IMR-90 (cell line): ENCODE data around the gene UBE3B. TPM values are rescaled to one million over a fixed set of nuclear protein-coding genes. Genes with fewer than 3 reads are reported as not detected.

Experiments
- ATAC-seq: fragments of 200-7000 bp; cut with Tn5 transposase; 2 replicates; pipeline ENCODE4 v1.9.1; 2020; ENCODE audit warnings: low read depth, mild to moderate bottlenecking, moderate library complexity
- BruUV-seq: library from RNA; stranded (reverse); fragments of 400-500 nt; replicated peaks from 2 replicates; lab custom pipeline; 2021; lab: Mats Ljungman, UMichigan
- CTCF ChIA-PET: fragments of 300-600 bp; formaldehyde crosslinking; extraction: SDS; loops from one replicate; lab custom pipeline; 2021; ENCODE audit warnings: antibody characterized with exemption; lab: Yijun Ruan, JAX
- POLR2A ChIA-PET: fragments of 300-600 bp; sonication (Branson Sonifier 250); formaldehyde crosslinking; loops from one replicate; lab custom pipeline; 2022; ENCODE audit warnings: antibody characterized with exemption; ENCODE audit not compliant: unreplicated experiment; lab: Charles Lee
- DNase-seq: peaks from one replicate; pipeline ENCODE4 v3.0.0; 2013
- H2AFZ ChIP-seq: replicated peaks from 2 replicates; pipeline ENCODE3; 2013; ENCODE audit warnings: low read length, mild to moderate bottlenecking; ENCODE audit not compliant: poor library complexity
- H2AK5ac ChIP-seq: 2 replicates; pipeline ENCODE4 v1.6.1; 2013; ENCODE audit warnings: low read depth, low read length, inconsistent platforms
- H2AK9ac ChIP-seq: replicated peaks from 2 replicates; pipeline ENCODE3; 2013; ENCODE audit warnings: mild to moderate bottlenecking, low read depth, low read length, moderate library complexity; ENCODE audit not compliant: poor library complexity
- H2BK120ac ChIP-seq: 2 replicates; pipeline ENCODE4 v1.6.1; 2013; ENCODE audit warnings: low read depth, low read length, inconsistent platforms
- H2BK15ac ChIP-seq: 3 replicates; pipeline ENCODE4 v1.6.1; 2013; ENCODE audit warnings: low read depth, low read length, inconsistent platforms
- H2BK20ac ChIP-seq: 2 replicates; pipeline ENCODE4 v1.6.1; 2013; ENCODE audit warnings: low read depth, mild to moderate bottlenecking, inconsistent platforms, low read length, moderate library complexity
- H2BK5ac ChIP-seq: 2 replicates; pipeline ENCODE4 v1.6.1; 2013; ENCODE audit warnings: mild to moderate bottlenecking, low read depth, low read length, inconsistent platforms; ENCODE audit not compliant: poor library complexity, severe bottlenecking
- H3K14ac ChIP-seq: replicated peaks from 2 replicates; pipeline ENCODE4 v1.6.1; 2013; ENCODE audit warnings: low read depth, low read length, inconsistent platforms
- H3K18ac ChIP-seq: 2 replicates; pipeline ENCODE4 v1.6.1; 2013; ENCODE audit warnings: low read depth, low read length, control low read depth
- H3K23ac ChIP-seq: 2 replicates; pipeline ENCODE4 v1.6.1; 2013; ENCODE audit warnings: low read depth, low read length, inconsistent platforms
- H3K27ac ChIP-seq: 2 replicates; pipeline ENCODE4 v1.5.1; 2013; ENCODE audit warnings: mild to moderate bottlenecking, control low read depth, low read length; ENCODE audit not compliant: insufficient read depth
- H3K27me3 ChIP-seq: 2 replicates; pipeline ENCODE4 v1.6.1; 2013; ENCODE audit warnings: low read length; ENCODE audit not compliant: control insufficient read depth, insufficient read depth
- H3K36me3 ChIP-seq: 2 replicates; pipeline ENCODE4 v1.6.1; 2013; ENCODE audit warnings: low read length, mixed read lengths; ENCODE audit not compliant: control insufficient read depth, insufficient read depth
- H3K4ac ChIP-seq: 2 replicates; pipeline ENCODE4 v1.6.1; 2013; ENCODE audit warnings: low read depth, low read length, inconsistent platforms
- H3K4me1 ChIP-seq: 2 replicates; pipeline ENCODE4 v1.6.1; 2013; ENCODE audit warnings: low read length, mixed read lengths; ENCODE audit not compliant: control insufficient read depth, insufficient read depth
- H3K4me2 ChIP-seq: 2 replicates; pipeline ENCODE4 v1.6.1; 2013; ENCODE audit warnings: low read depth, mild to moderate bottlenecking, control low read depth, low read length, moderate library complexity
- H3K4me3 ChIP-seq: 2 replicates; pipeline ENCODE4 v1.5.1; 2013; ENCODE audit warnings: low read depth, mild to moderate bottlenecking, control low read depth, low read length, moderate library complexity; ENCODE audit not compliant: insufficient read depth
- H3K56ac ChIP-seq: 2 replicates; pipeline ENCODE4 v1.6.1; 2013; ENCODE audit warnings: low read length, inconsistent platforms; ENCODE audit not compliant: insufficient read depth; ENCODE audit errors: extremely low read depth
- H3K79me1 ChIP-seq, 2 experiments: 2 replicates each; pipeline ENCODE4 v1.6.1; 2013; ENCODE audit warnings: low read length in 2 of 2, inconsistent platforms in 1 of 2, low read depth in 1 of 2
- H3K9ac ChIP-seq: 2 replicates; pipeline ENCODE4 v1.6.1; 2013; ENCODE audit warnings: low read depth, low read length, control low read depth
- H3K9me1 ChIP-seq: 2 replicates; pipeline ENCODE4 v1.6.1; 2013; ENCODE audit warnings: low read length, inconsistent platforms; ENCODE audit not compliant: insufficient read depth
- H3K9me3 ChIP-seq: 2 replicates; pipeline ENCODE4 v1.6.1; 2013; ENCODE audit warnings: low read length; ENCODE audit not compliant: control insufficient read depth, insufficient read depth
- H4K20me1 ChIP-seq: 2 replicates; pipeline ENCODE4 v1.6.1; 2013; ENCODE audit warnings: low read length, inconsistent platforms; ENCODE audit not compliant: insufficient read depth
- H4K5ac ChIP-seq: 2 replicates; pipeline ENCODE4 v1.6.1; 2013; ENCODE audit warnings: mild to moderate bottlenecking, low read depth, low read length, control low read depth
- H4K8ac ChIP-seq, 2 experiments: 2 replicates each; pipeline ENCODE4 v1.6.1; 2013; ENCODE audit warnings: low read depth in 2 of 2, low read length in 2 of 2, control low read depth in 1 of 2, inconsistent platforms in 1 of 2
- H4K91ac ChIP-seq: 2 replicates; pipeline ENCODE4 v1.6.1; 2013; ENCODE audit warnings: low read depth, low read length, inconsistent platforms; ENCODE audit not compliant: insufficient read depth
- BHLHE40 ChIP-seq: fragments of 150-350 bp; IDR thresholded peaks from 2 replicates; pipeline ENCODE4 v1.6.1; 2016; ENCODE audit warnings: mild to moderate bottlenecking, low read depth, low read length
- CEBPB ChIP-seq: IDR thresholded peaks from 2 replicates; pipeline ENCODE4 v1.6.1; 2012; ENCODE audit warnings: low read depth, low read length, improper control_type of control experiment
- CHD1 ChIP-seq: IDR thresholded peaks from 2 replicates; pipeline ENCODE4 v1.6.1; 2012; ENCODE audit warnings: low read depth, low read length, improper control_type of control experiment
- FOS ChIP-seq: fragments of 150-350 bp; IDR thresholded peaks from 2 replicates; pipeline ENCODE4 v1.6.1; 2016; ENCODE audit warnings: low read depth, low read length
- MAFK ChIP-seq: IDR thresholded peaks from 2 replicates; pipeline ENCODE4 v1.6.1; 2012; ENCODE audit warnings: low read depth, low read length, improper control_type of control experiment
- MAZ ChIP-seq: IDR thresholded peaks from 2 replicates; pipeline ENCODE4 v1.6.1; 2012; ENCODE audit warnings: low read depth, mild to moderate bottlenecking, low read length, improper control_type of control experiment, moderate library complexity, borderline replicate concordance
- MXI1 ChIP-seq: IDR thresholded peaks from 2 replicates; pipeline ENCODE4 v1.6.1; 2012; ENCODE audit warnings: low read depth, mild to moderate bottlenecking, low read length, moderate library complexity, borderline replicate concordance
- NFE2L2 ChIP-seq: fragments of 150-350 bp; IDR thresholded peaks from 2 replicates; pipeline ENCODE4 v1.6.1; 2016; ENCODE audit warnings: low read depth, mild to moderate bottlenecking, low read length
- POLR2A ChIP-seq: IDR thresholded peaks from 2 replicates; pipeline ENCODE4 v1.6.1; 2012; ENCODE audit warnings: mild to moderate bottlenecking, low read depth, low read length
- RAD21 ChIP-seq: IDR thresholded peaks from 2 replicates; pipeline ENCODE4 v1.6.1; 2012; ENCODE audit warnings: low read length, improper control_type of control experiment
- RCOR1 ChIP-seq: IDR thresholded peaks from 2 replicates; pipeline ENCODE4 v1.6.1; 2012; ENCODE audit warnings: mild to moderate bottlenecking, low read length, improper control_type of control experiment; ENCODE audit not compliant: insufficient replicate concordance
- RFX5 ChIP-seq: IDR thresholded peaks from 2 replicates; pipeline ENCODE4 v1.8.0; 2012; ENCODE audit warnings: low read depth, mild to moderate bottlenecking, low read length, moderate library complexity
- SMC3 ChIP-seq: fragments of 150-350 bp; IDR thresholded peaks from 2 replicates; pipeline ENCODE4 v1.6.1; 2016; ENCODE audit warnings: low read depth, mild to moderate bottlenecking, antibody characterized with exemption, low read length, moderate library complexity
- whole genome bisulfite sequencing, 2 experiments: methylation state at CpG; one replicate each; pipeline versions ENCODE4 v1.1.5 to v1.1.7; 2013; ENCODE audit warnings: missing lambda C conversion rate in 2 of 2; ENCODE audit not compliant: insufficient read length in 1 of 2; ENCODE audit errors: extremely low coverage in 2 of 2; 5-methylcytosine and 5-hydroxymethylcytosine counted together
- dilution Hi-C: fragments of 300-500 bp; cut with HindIII; formaldehyde crosslinking; loops from one replicate; pipeline ENCODE4 v1.14.3; 2018; ENCODE audit warnings: low sequenced_read_pairs; ENCODE audit not compliant: unreplicated experiment
- in situ Hi-C: fragments of 300-500 bp; cut with MboI; formaldehyde crosslinking; loops from 3 replicates; pipeline ENCODE4 v1.14.3; 2019; ENCODE audit warnings: low sequenced_read_pairs, inconsistent platforms, mixed read lengths
- intact Hi-C: fragments of 100-400 bp; cut with micrococcal nuclease; formaldehyde crosslinking; loops from 2 replicates; pipeline ENCODE4 v1.10.0; 2022
- polyA plus RNA-seq, 3 experiments: library from polyadenylated mRNA; depleted of rRNA; stranded (reverse); fragments of >200 nt; gene quantifications; 2 replicates each; pipeline ENCODE4 v1.2.3, GENCODE V29; 2012; ENCODE audit warnings: low replicate concordance in 1 of 3
- total RNA-seq: library from RNA; depleted of rRNA; stranded (reverse); fragments of >200 nt; gene quantifications from 2 replicates; pipeline ENCODE4 v1.2.3, GENCODE V29; 2012
- TF ChIP-seq, protein P1 (sequence below): fragments of 150-350 bp; IDR thresholded peaks from 2 replicates; pipeline ENCODE4 v1.6.1; 2016; ENCODE audit warnings: low read depth, mild to moderate bottlenecking, low read length, moderate library complexity, borderline replicate concordance
- TF ChIP-seq, protein P2 (sequence below): fragments of 150-350 bp; IDR thresholded peaks from 2 replicates; pipeline ENCODE4 v1.6.1; 2017; ENCODE audit warnings: mild to moderate bottlenecking, antibody characterized with exemption, low read length, low read depth
- TF ChIP-seq, protein P3 (sequence below): conservative IDR thresholded peaks from 2 replicates; pipeline ENCODE4 v1.5.1; 2012; ENCODE audit warnings: mild to moderate bottlenecking, low read depth, low read length, improper control_type of control experiment

UBE3B gene
- total and polyA plus RNA-seq, 2 of the 4 experiments (the other 2 are of a cell fraction) = 18.8 to 24.9 TPM

DNA sequence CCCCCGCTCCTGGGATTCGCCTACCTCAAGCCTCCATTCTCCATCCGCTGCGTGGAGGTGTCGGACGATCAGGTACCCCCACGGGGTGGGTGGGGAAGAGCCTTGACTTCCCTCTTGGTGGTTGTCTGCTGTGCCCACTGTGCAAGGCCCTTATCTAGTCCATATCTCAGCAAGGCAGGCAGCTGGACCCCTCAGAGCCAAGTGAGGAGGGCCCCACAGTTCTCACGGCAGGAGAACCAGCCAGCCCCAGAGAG is 56.0 kb downstream of the UBE3B start:
- ATAC-seq = no peak
- DNase-seq = no peak
- Histone ChIP-seq H4K5ac (no peak overlapping the region), H4K91ac (no peak overlapping the region), H3K4ac (no peak overlapping the region), H3K9me3 (no peaks in the 10 kb centered on the region), H2BK20ac (no peak overlapping the region), H3K56ac (no peak overlapping the region), H2AK5ac (no peak overlapping the region), H3K14ac (no peak overlapping the region), H3K23ac (no peak overlapping the region), H4K20me1 (no peaks in the 10 kb centered on the region), H4K8ac (no peak overlapping the region), H2AFZ (no peak overlapping the region), H3K4me3 (no peak overlapping the region), H2AK9ac (no peak overlapping the region), H2BK5ac (no peak overlapping the region), H3K27ac (no peak overlapping the region), H3K9me1 (peaks cover 2% of the 10 kb centered on the region), H3K27me3 (no peaks in the 10 kb centered on the region), H3K4me1 (no peaks in the 10 kb centered on the region), H3K4me2 (no peak overlapping the region), H3K9ac (no peak overlapping the region), H2BK15ac (no peak overlapping the region), H3K18ac (no peak overlapping the region), H2BK120ac (no peak overlapping the region), H3K79me1 (no peaks in the 10 kb centered on the region; a peak in 1 of 4 replicates), H3K36me3 (peaks cover 48% of the 10 kb centered on the region)
- CTCF ChIA-PET = no interaction called here
- no TSS peak for BruUV-seq
- TF ChIP-seq SMC3 = no peak
- no peak for TF ChIP-seq RFX5
- no peak for TF ChIP-seq NFE2L2
- TF ChIP-seq CEBPB = no peak
- TF ChIP-seq MXI1 = no peak
- no peak for TF ChIP-seq RCOR1
- TF ChIP-seq POLR2A = no peak
- TF ChIP-seq MAZ = no peak
- no peak for TF ChIP-seq BHLHE40
- no peak for TF ChIP-seq MAFK
- TF ChIP-seq, protein P1, sequence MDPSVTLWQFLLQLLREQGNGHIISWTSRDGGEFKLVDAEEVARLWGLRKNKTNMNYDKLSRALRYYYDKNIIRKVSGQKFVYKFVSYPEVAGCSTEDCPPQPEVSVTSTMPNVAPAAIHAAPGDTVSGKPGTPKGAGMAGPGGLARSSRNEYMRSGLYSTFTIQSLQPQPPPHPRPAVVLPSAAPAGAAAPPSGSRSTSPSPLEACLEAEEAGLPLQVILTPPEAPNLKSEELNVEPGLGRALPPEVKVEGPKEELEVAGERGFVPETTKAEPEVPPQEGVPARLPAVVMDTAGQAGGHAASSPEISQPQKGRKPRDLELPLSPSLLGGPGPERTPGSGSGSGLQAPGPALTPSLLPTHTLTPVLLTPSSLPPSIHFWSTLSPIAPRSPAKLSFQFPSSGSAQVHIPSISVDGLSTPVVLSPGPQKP = no peak
- TF ChIP-seq, protein P2, sequence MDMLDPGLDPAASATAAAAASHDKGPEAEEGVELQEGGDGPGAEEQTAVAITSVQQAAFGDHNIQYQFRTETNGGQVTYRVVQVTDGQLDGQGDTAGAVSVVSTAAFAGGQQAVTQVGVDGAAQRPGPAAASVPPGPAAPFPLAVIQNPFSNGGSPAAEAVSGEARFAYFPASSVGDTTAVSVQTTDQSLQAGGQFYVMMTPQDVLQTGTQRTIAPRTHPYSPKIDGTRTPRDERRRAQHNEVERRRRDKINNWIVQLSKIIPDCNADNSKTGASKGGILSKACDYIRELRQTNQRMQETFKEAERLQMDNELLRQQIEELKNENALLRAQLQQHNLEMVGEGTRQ = no peak
- TF ChIP-seq, protein P3, sequence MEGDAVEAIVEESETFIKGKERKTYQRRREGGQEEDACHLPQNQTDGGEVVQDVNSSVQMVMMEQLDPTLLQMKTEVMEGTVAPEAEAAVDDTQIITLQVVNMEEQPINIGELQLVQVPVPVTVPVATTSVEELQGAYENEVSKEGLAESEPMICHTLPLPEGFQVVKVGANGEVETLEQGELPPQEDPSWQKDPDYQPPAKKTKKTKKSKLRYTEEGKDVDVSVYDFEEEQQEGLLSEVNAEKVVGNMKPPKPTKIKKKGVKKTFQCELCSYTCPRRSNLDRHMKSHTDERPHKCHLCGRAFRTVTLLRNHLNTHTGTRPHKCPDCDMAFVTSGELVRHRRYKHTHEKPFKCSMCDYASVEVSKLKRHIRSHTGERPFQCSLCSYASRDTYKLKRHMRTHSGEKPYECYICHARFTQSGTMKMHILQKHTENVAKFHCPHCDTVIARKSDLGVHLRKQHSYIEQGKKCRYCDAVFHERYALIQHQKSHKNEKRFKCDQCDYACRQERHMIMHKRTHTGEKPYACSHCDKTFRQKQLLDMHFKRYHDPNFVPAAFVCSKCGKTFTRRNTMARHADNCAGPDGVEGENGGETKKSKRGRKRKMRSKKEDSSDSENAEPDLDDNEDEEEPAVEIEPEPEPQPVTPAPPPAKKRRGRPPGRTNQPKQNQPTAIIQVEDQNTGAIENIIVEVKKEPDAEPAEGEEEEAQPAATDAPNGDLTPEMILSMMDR = no peak
- no peak for TF ChIP-seq FOS
- no peak for TF ChIP-seq CHD1
- no peak for TF ChIP-seq RAD21
- WGBS, 2 experiments = no CpG with 5 or more reads among the region's 8 CpGs
- in situ Hi-C loops = no loop called here
- dilution Hi-C loops = no loop called here
- POLR2A ChIA-PET = no interaction called here
- intact Hi-C loops = no loop called here
